ENCODE results near the gene PIK3R6.

PIK3R6 gene

DNA sequence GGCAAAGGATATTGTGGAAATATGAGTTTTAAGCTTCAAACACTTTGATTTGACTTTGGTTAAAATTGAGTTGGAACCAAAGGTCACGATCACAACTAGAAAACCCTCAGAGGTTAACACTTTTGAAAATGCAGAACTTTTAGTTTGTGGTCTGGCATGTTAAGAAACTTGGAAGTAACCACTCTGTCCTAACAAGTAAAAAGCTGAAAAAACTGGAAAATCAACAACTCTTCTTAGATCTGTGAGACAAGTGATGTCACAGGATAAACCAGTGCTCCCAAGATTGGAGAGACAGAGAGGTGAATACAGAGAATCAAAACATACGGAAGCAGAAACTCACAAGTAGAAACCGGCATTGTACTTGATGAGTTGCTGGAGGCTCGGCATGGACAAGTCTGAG lies 85.7 kb downstream of the PIK3R6 start:
- Histone ChIP-seq H3K36me3 (ENCODE audit: insufficient read depth) (no peaks in the 10 kb centered on the region), H3K79me2 (ENCODE audit: insufficient read depth, low read depth) (no peaks in the 10 kb centered on the region), H3K9ac (no peak overlapping the region), H3K27ac (no peak overlapping the region), H3K4me2 (no peak overlapping the region), H3K27me3 (ENCODE audit: insufficient read depth, low read depth) (no peaks in the 10 kb centered on the region), H4K20me1 (ENCODE audit: insufficient read depth) (no peaks in the 10 kb centered on the region), H3K4me1 (ENCODE audit: low read depth, poor library complexity, severe bottlenecking) (no peaks in the 10 kb centered on the region), H2AFZ (ENCODE audit: low read depth) (no peak overlapping the region), H3K4me3 (IDR thresholded peaks at IDR 0.05; ENCODE audit: insufficient read depth, low read depth, low read length) (no peak overlapping the region)
- TF ChIP-seq, protein P1, sequence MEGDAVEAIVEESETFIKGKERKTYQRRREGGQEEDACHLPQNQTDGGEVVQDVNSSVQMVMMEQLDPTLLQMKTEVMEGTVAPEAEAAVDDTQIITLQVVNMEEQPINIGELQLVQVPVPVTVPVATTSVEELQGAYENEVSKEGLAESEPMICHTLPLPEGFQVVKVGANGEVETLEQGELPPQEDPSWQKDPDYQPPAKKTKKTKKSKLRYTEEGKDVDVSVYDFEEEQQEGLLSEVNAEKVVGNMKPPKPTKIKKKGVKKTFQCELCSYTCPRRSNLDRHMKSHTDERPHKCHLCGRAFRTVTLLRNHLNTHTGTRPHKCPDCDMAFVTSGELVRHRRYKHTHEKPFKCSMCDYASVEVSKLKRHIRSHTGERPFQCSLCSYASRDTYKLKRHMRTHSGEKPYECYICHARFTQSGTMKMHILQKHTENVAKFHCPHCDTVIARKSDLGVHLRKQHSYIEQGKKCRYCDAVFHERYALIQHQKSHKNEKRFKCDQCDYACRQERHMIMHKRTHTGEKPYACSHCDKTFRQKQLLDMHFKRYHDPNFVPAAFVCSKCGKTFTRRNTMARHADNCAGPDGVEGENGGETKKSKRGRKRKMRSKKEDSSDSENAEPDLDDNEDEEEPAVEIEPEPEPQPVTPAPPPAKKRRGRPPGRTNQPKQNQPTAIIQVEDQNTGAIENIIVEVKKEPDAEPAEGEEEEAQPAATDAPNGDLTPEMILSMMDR (conservative IDR thresholded peaks at IDR 0.05; ENCODE audit: low read depth, low read length): no peak

GRCh38 chr17:8776881-8777280 lies 90.6 kb downstream of the PIK3R6 start:
- H3K27ac ChIP-seq: no peak overlapping the region
- H3K9ac ChIP-seq: no peak overlapping the region
- H3K27me3 ChIP-seq (ENCODE audit: insufficient read depth, low read depth): no peaks in the 10 kb centered on the region
- H4K20me1 ChIP-seq (ENCODE audit: insufficient read depth): no peaks in the 10 kb centered on the region
- no peaks in the 10 kb centered on the region for H3K36me3 ChIP-seq (ENCODE audit: insufficient read depth)
- no peak overlapping the region for H3K4me2 ChIP-seq
- no peaks in the 10 kb centered on the region for H3K4me1 ChIP-seq (ENCODE audit: low read depth, poor library complexity, severe bottlenecking)
- H2AFZ ChIP-seq (ENCODE audit: low read depth): no peak overlapping the region
- H3K79me2 ChIP-seq (ENCODE audit: insufficient read depth, low read depth): no peaks in the 10 kb centered on the region
- TF ChIP-seq, protein P1 (conservative IDR thresholded peaks at IDR 0.05; ENCODE audit: low read depth, low read length): no peak
- H3K4me3 ChIP-seq (IDR thresholded peaks at IDR 0.05; ENCODE audit: insufficient read depth, low read depth, low read length): no peak overlapping the region

DNA sequence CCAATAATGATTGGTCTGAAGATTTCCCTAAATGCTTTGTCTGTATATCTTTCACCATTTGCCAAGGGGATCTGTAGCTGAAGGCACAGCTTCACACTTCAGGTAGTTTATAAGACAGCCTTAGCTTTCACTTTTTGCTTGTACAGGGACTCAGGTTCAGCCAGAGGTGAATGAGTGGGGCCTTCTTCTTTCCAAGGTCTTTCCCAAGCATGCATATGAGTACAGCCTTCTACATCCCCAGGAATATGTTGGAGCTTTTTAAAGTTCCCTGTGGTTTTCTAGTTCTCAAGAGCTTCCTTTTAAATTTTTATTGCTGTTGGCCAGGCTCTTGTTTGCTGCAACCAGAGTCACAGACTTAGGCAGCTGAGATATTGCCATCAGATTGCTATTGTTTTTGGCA lies 91.2 kb downstream of the PIK3R6 start:
- H3K9ac ChIP-seq: no peak overlapping the region
- H3K4me2 ChIP-seq: no peak overlapping the region
- H3K4me1 ChIP-seq (ENCODE audit: low read depth, poor library complexity, severe bottlenecking): no peaks in the 10 kb centered on the region
- H4K20me1 ChIP-seq (ENCODE audit: insufficient read depth): no peaks in the 10 kb centered on the region
- no peak overlapping the region for H2AFZ ChIP-seq (ENCODE audit: low read depth)
- H3K27me3 ChIP-seq (ENCODE audit: insufficient read depth, low read depth): no peaks in the 10 kb centered on the region
- no peak overlapping the region for H3K4me3 ChIP-seq (IDR thresholded peaks at IDR 0.05; ENCODE audit: insufficient read depth, low read depth, low read length)
- H3K36me3 ChIP-seq (ENCODE audit: insufficient read depth): no peaks in the 10 kb centered on the region
- TF ChIP-seq, protein P1 (conservative IDR thresholded peaks at IDR 0.05; ENCODE audit: low read depth, low read length): no peak
- H3K79me2 ChIP-seq (ENCODE audit: insufficient read depth, low read depth): no peaks in the 10 kb centered on the region
- H3K27ac ChIP-seq: no peak overlapping the region

- Histone ChIP-seq H4K20me1 (ENCODE audit: insufficient read depth) (no peaks in the 10 kb centered on the region), H3K79me2 (ENCODE audit: insufficient read depth, low read depth) (no peaks in the 10 kb centered on the region), H3K27me3 (ENCODE audit: insufficient read depth, low read depth) (no peaks in the 10 kb centered on the region), H3K4me2 (no peak overlapping the region), H3K4me3 (IDR thresholded peaks at IDR 0.05; ENCODE audit: insufficient read depth, low read depth, low read length) (no peak overlapping the region), H3K27ac (no peak overlapping the region), H2AFZ (ENCODE audit: low read depth) (no peak overlapping the region), H3K9ac (no peak overlapping the region), H3K4me1 (ENCODE audit: low read depth, poor library complexity, severe bottlenecking) (no peaks in the 10 kb centered on the region), H3K36me3 (ENCODE audit: insufficient read depth) (no peaks in the 10 kb centered on the region)
- TF ChIP-seq, protein P1 (conservative IDR thresholded peaks at IDR 0.05; ENCODE audit: low read depth, low read length): no peak
Measured at GRCh38 chr17:8766731-8767130, 100.7 kb downstream of the PIK3R6 start.
